NCI-H2171 treated with DMSO at 0.1 percent for 48 hours (cell line): ENCODE data around the gene C1orf50.
"Not testable (repeated sequence)": the region's sequence is repeated elsewhere in the genome, so short reads cannot be mapped to it uniquely, and the experiment has no call there.

Experiments used
- DNase-seq: peaks from one replicate; lab custom pipeline; 2025; lab: John Stamatoyannopoulos, UW

C1orf50 gene

GRCh38 chr1:42739753-42740700, 27.0 kb upstream of the C1orf50 start, which contains the start of gene CLDN19:
Gene CLDN19, minus strand, starts transcription at chr1:42740236. Its CDS starts 173 bp downstream, at chr1:42740063.
- DNase-seq: no peak

GRCh38 chr1:42740851-42741580, 26.0 kb upstream of the C1orf50 start:
- no peak for DNase-seq

- DNase-seq: no peak
Measured at GRCh38 chr1:42741706-42742105, 25.3 kb upstream of the C1orf50 start.

- no peak for DNase-seq
Measured at GRCh38 chr1:42742141-42742540, 24.9 kb upstream of the C1orf50 start.

- no peak for DNase-seq
Measured at GRCh38 chr1:42742617-42743316, 24.3 kb upstream of the C1orf50 start.

- DNase-seq: peak; percentile 71
Measured at GRCh38 chr1:42743317-42744147, 23.5 kb upstream of the C1orf50 start.

GRCh38 chr1:42744148-42744413, 23.0 kb upstream of the C1orf50 start:
- no peak for DNase-seq

- DNase-seq: no peak
Measured at GRCh38 chr1:42745851-42746250, 21.2 kb upstream of the C1orf50 start.

- DNase-seq: no peak
Measured at GRCh38 chr1:42746436-42747105, 20.5 kb upstream of the C1orf50 start.

- DNase-seq: peak; percentile 17
Measured at GRCh38 chr1:42747125-42747524, 19.9 kb upstream of the C1orf50 start.

- no peak for DNase-seq
Measured at GRCh38 chr1:42748021-42748420, 19.0 kb upstream of the C1orf50 start.

- DNase-seq: no peak
Measured at GRCh38 chr1:42748461-42749410, 18.3 kb upstream of the C1orf50 start.

- DNase-seq: no peak
Measured at GRCh38 chr1:42750041-42750440, 17.0 kb upstream of the C1orf50 start.

- DNase-seq: not testable (repeated sequence)
Measured at GRCh38 chr1:42751511-42752070, 15.5 kb upstream of the C1orf50 start.

GRCh38 chr1:42752284-42752683, 14.8 kb upstream of the C1orf50 start:
- DNase-seq: no peak

GRCh38 chr1:42753070-42753469, 14.0 kb upstream of the C1orf50 start:
- no peak for DNase-seq

- peak; percentile 79 for DNase-seq
Measured at GRCh38 chr1:42756956-42757891, 9.8 kb upstream of the C1orf50 start.

GRCh38 chr1:42757892-42758275, 9.2 kb upstream of the C1orf50 start:
- DNase-seq: no peak

- DNase-seq: no peak
Measured at GRCh38 chr1:42758641-42759040, 8.4 kb upstream of the C1orf50 start.
